ENCODE results near the gene NPIPB6.
A peak's percentile ranks its signal among the peaks of the same experiment; 100 is the strongest.

NPIPB6 gene

DNA sequence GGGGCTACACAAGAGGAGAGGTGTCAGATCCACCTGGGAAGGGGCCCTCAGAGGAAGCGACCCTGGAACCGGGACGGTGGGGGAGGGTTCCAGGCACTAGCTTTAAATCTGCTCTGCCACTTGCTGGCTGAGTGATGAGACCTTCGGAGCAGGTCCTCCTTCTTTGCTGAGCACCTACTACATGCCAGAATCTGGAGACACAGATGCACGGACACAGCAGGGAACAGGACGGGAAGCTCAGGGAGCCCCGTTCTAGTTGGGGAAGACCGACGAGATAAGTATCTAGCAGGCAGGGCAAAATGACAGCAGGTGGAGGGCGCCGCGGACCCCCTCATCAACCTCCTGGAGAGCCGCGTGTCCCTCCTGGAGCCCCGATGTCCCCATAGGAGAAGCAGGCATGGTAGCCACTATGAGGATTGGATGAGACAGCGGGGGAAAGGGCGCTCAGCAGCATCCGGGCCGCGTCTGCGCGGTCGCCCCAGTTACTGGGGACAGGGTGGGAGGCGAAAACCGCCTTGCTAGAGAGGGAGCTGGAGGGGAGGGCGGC is 43.8 kb downstream of the NPIPB6 start:
- H3K4me3 ChIP-seq (ENCODE audit: control insufficient read depth, low read depth, low read length) = no peak overlapping the region
- DNase-seq (ENCODE audit: low read depth) = no peak
- TF ChIP-seq CTCF (conservative IDR thresholded peaks at IDR 0.05; ENCODE audit: control insufficient read depth, insufficient read depth, low read depth, low read length) = no peak

DNA sequence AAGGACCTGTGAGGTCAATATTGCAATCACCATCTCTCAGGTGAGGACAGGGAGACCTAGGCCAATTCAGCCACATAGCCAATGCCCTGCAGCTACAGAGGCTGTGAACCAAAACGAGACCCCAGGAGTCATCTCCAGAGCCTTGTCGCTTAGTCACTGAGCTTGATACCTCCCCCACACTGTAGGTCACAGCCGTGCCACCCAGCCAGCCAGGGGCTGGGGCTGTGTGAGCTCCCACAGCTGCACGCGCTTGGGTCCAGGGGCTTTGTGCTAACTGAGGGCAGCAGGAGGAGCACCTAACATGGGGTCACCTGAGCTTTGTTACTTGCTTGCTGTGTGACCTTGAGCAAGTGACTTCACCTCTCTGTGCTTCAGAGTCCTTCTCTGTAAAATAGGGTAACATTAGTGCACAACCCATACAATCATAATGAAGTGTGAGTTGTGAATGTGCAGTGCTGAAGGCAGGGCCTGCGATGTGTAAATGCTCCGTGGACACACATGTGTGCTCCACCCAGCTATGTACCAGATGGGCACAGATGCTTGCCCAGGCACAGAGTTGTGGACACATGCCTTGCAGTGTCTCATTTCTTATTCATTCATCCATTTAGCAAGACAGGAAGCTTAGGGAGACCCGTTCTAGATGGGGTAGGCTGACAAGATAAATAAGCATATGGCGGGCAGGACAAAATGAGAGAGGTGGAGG is 45.1 kb downstream of the NPIPB6 start:
- TF ChIP-seq CTCF (conservative IDR thresholded peaks at IDR 0.05; ENCODE audit: control insufficient read depth, insufficient read depth, low read depth, low read length) = no peak
- H3K4me3 ChIP-seq (ENCODE audit: control insufficient read depth, low read depth, low read length) = no peak overlapping the region
- no peak for DNase-seq (ENCODE audit: low read depth)

GRCh38 chr16:28317040-28317880 is 46.0 kb downstream of the NPIPB6 start:
- H3K4me3 ChIP-seq (ENCODE audit: control insufficient read depth, low read depth, low read length) = no peak overlapping the region
- DNase-seq (ENCODE audit: low read depth) = peak; percentile 35
- TF ChIP-seq CTCF (conservative IDR thresholded peaks at IDR 0.05; ENCODE audit: control insufficient read depth, insufficient read depth, low read depth, low read length) = peak; percentile 71

DNA sequence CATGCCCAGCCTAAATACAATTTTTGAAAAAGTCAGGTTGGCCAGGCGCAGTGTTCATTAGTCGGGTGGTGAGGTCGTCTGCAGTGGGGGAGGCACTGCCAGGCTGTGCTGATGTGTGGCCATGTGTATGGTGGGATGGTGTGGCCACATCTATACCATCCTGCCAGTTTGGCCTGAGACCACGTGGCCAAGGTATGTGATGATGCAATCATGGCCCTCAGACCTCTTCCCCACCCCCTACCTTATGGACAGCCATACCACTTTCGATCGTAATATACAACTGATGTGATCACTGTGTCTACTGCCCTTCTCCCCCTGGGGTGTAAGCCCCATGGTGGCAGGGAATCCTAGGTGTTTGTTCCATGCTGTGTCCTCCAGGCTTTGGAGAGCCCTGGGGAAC is 47.3 kb downstream of the NPIPB6 start:
- no peak for TF ChIP-seq CTCF (conservative IDR thresholded peaks at IDR 0.05; ENCODE audit: control insufficient read depth, insufficient read depth, low read depth, low read length)
- DNase-seq (ENCODE audit: low read depth) = no peak
- no peak overlapping the region for H3K4me3 ChIP-seq (ENCODE audit: control insufficient read depth, low read depth, low read length)

GRCh38 chr16:28313587-28313986 is 49.7 kb downstream of the NPIPB6 start:
- TF ChIP-seq CTCF (conservative IDR thresholded peaks at IDR 0.05; ENCODE audit: control insufficient read depth, insufficient read depth, low read depth, low read length) = no peak
- DNase-seq (ENCODE audit: low read depth) = no peak

GRCh38 chr16:28312327-28312726 is 51.0 kb downstream of the NPIPB6 start:
- DNase-seq (ENCODE audit: low read depth) = no peak
- TF ChIP-seq CTCF (conservative IDR thresholded peaks at IDR 0.05; ENCODE audit: control insufficient read depth, insufficient read depth, low read depth, low read length) = no peak
- no peak overlapping the region for H3K4me3 ChIP-seq (ENCODE audit: control insufficient read depth, low read depth, low read length)

More at GRCh38 chr16:28313587-28313986, 49.7 kb downstream of the NPIPB6 start:
- H3K4me3 ChIP-seq (ENCODE audit: control insufficient read depth, low read depth, low read length) = no peak overlapping the region

Measured in fibroblast of mammary gland (primary cell).